HepG2 (cell line): Measurements from ENCODE around the gene H1-8. TPM values are rescaled to one million over a fixed set of nuclear protein-coding genes. Genes with fewer than 3 reads are reported as not detected.

ENCODE experiments used
- AHR ChIP-seq: IDR thresholded peaks from 2 replicates; pipeline ENCODE4 v1.6.1; 2018; ENCODE audit warnings: missing genetic modification reagents, missing compliant biosample characterization
- ATF7-NPFF ChIP-seq: sonication (generic); formaldehyde crosslinking; IDR thresholded peaks from 2 replicates; pipeline ENCODE4 v1.8.1; 2023; ENCODE audit warnings: mild to moderate bottlenecking, low read depth, missing genetic modification reagents, moderate library complexity
- CCDC6 ChIP-seq: sonication (generic); formaldehyde crosslinking; IDR thresholded peaks from 2 replicates; pipeline ENCODE4 v1.8.1; 2022; ENCODE audit warnings: mild to moderate bottlenecking, missing genetic modification reagents, moderate library complexity
- ELK4 ChIP-seq: sonication (generic); formaldehyde crosslinking; IDR thresholded peaks from 2 replicates; pipeline ENCODE4 v1.9.0; 2021; ENCODE audit warnings: missing genetic modification reagents, borderline replicate concordance
- ETV6 ChIP-seq: sonication (generic); formaldehyde crosslinking; conservative IDR thresholded peaks from 2 replicates; pipeline ENCODE4 v1.4.0; 2020; ENCODE audit warnings: missing genetic modification reagents
- FOXC1 ChIP-seq: sonication (generic); formaldehyde crosslinking; IDR thresholded peaks from 2 replicates; pipeline ENCODE4 v1.8.0; 2022; ENCODE audit warnings: mild to moderate bottlenecking, missing genetic modification reagents, borderline replicate concordance
- KAT8 ChIP-seq: IDR thresholded peaks from 2 replicates; pipeline ENCODE4 v1.6.1; 2016; ENCODE audit warnings: missing genetic modification reagents, missing compliant biosample characterization
- MIXL1 ChIP-seq: IDR thresholded peaks from 2 replicates; pipeline ENCODE4 v1.6.1; 2016
- NONO ChIP-seq, 2 experiments: fragments of 450-650 bp in 1 of 2; sonication (generic) in 1 of 2; formaldehyde crosslinking in 1 of 2; IDR thresholded peaks in 1 of 2; conservative IDR thresholded peaks in 1 of 2; 2 replicates each; pipeline versions ENCODE4 v1.6.1 to v1.8.0; 2017 to 2022; ENCODE audit warnings: mild to moderate bottlenecking in 1 of 2, missing genetic modification reagents in 1 of 2, moderate library complexity in 1 of 2
- ONECUT2 ChIP-seq: sonication (generic); formaldehyde crosslinking; IDR thresholded peaks from 2 replicates; pipeline ENCODE4 v1.4.0; 2020; ENCODE audit warnings: missing genetic modification reagents
- RFX3 ChIP-seq: IDR thresholded peaks from 2 replicates; pipeline ENCODE4 v1.6.1; 2016; ENCODE audit warnings: missing biosample characterization, missing genetic modification reagents
- RFX5 ChIP-seq: IDR thresholded peaks from 2 replicates; pipeline ENCODE4 v1.6.1; 2011; ENCODE audit warnings: low read depth, low read length, improper control_type of control experiment
- SYNCRIP ChIP-seq: fragments of 200-400 bp; formaldehyde crosslinking; IDR thresholded peaks from 2 replicates; pipeline ENCODE4 v1.6.1; 2018; ENCODE audit warnings: mild to moderate bottlenecking, low read depth, low read length; ENCODE audit not compliant: insufficient read depth
- TAF15 ChIP-seq: fragments of 200-400 bp; formaldehyde crosslinking; IDR thresholded peaks from one replicate; pipeline ENCODE4 v1.6.1; 2018; ENCODE audit warnings: mild to moderate bottlenecking, low read depth, low read length; ENCODE audit not compliant: poor library complexity, severe bottlenecking
- UBTF ChIP-seq: sonication (generic); formaldehyde crosslinking; IDR thresholded peaks from 2 replicates; pipeline ENCODE4 v1.4.0; 2020; ENCODE audit warnings: mild to moderate bottlenecking, missing genetic modification reagents
- ZNF101 ChIP-seq: sonication (generic); formaldehyde crosslinking; IDR thresholded peaks from 2 replicates; pipeline ENCODE4 v1.4.0; 2020; ENCODE audit warnings: mild to moderate bottlenecking, low read depth, missing genetic modification reagents, borderline replicate concordance
- ZNF616 ChIP-seq: sonication (generic); formaldehyde crosslinking; IDR thresholded peaks from 2 replicates; pipeline ENCODE4 v1.5.0; 2020; ENCODE audit warnings: low read depth, mild to moderate bottlenecking, missing genetic modification reagents
- ZNF784 ChIP-seq: sonication (generic); formaldehyde crosslinking; IDR thresholded peaks from 2 replicates; pipeline ENCODE4 v1.5.1; 2020; ENCODE audit warnings: missing genetic modification reagents, mild to moderate bottlenecking, borderline replicate concordance
- polyA plus RNA-seq, 8 experiments: library from polyadenylated mRNA; depleted of rRNA in 3 of 8; stranded (reverse) in 7 of 8; unstranded in 1 of 8; fragments of >200 nt; fragmentation: Illumina TruSeq in 4 of 8; extraction: Trizol in 4 of 8; gene quantifications; 2 replicates each; pipeline versions ENCODE4 v1.2.1 to v1.2.3, GENCODE V29; 2011 to 2016; ENCODE audit warnings: low read depth in 4 of 8, missing spikeins in 1 of 8, mixed read lengths in 1 of 8; ENCODE audit not compliant: insufficient read depth in 1 of 8
- total RNA-seq, 5 experiments: library from RNA; depleted of rRNA; stranded (reverse); fragments of >200 nt; fragmentation: Illumina TruSeq; extraction: Trizol; gene quantifications; 2 replicates each; pipeline ENCODE4 v1.2.3, GENCODE V29; 2016; ENCODE audit warnings: low read depth in 1 of 5
- TF ChIP-seq, protein P1 (sequence below): sonication (generic); formaldehyde crosslinking; IDR thresholded peaks from 2 replicates; pipeline ENCODE4 v1.5.1; 2020; ENCODE audit warnings: missing genetic modification reagents, mild to moderate bottlenecking, borderline replicate concordance
- TF ChIP-seq, protein P2 (sequence below): sonication (generic); formaldehyde crosslinking; IDR thresholded peaks from 2 replicates; pipeline ENCODE4 v1.4.0; 2020; ENCODE audit warnings: missing genetic modification reagents

Gene H1-8
- total and polyA plus RNA-seq, 2 of the 13 experiments (the other 11 are each of a cell fraction or from before 2014, with no cell fraction given) = 0.08 TPM; not detected in 1

GRCh38 chr3:129596194-129597086, 53.5 kb downstream of the H1-8 start (continued):
- TF ChIP-seq RFX3 (CRISPR knock-in tag) (no peak), AHR (CRISPR knock-in tag) (no peak; the same call in 1 of the 2 replicates), RFX5 (no peak), MIXL1 (CRISPR knock-in tag) (no peak; the same call in 1 of the 2 replicates), ELK4 (CRISPR knock-in tag) (no peak), SYNCRIP (no peak), KAT8 (CRISPR knock-in tag) (no peak), ZNF101 (CRISPR knock-in tag) (no peak), ETV6 (0 out of 2 replicates have a peak, but pooled peaks have one; percentile 49), FOXC1 (CRISPR knock-in tag) (no peak), UBTF (CRISPR knock-in tag) (peak; percentile 98), CCDC6 (CRISPR knock-in tag) (0 out of 2 replicates have a peak, but pooled peaks have one; percentile 2), ZNF616 (CRISPR knock-in tag) (no peak; the same call in 1 of the 2 replicates), NONO (IDR thresholded peaks at IDR 0.05) (no peak), NONO (CRISPR knock-in tag; conservative IDR thresholded peaks at IDR 0.05) (0 out of 2 replicates have a peak, but pooled peaks have one; percentile 49), ATF7-NPFF (CRISPR knock-in tag) (no peak; the same call in 1 of the 2 replicates), ONECUT2 (CRISPR knock-in tag) (no peak), ZNF784 (no peak), TAF15 (no peak)
- TF ChIP-seq, protein P1, sequence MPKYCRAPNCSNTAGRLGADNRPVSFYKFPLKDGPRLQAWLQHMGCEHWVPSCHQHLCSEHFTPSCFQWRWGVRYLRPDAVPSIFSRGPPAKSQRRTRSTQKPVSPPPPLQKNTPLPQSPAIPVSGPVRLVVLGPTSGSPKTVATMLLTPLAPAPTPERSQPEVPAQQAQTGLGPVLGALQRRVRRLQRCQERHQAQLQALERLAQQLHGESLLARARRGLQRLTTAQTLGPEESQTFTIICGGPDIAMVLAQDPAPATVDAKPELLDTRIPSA (CRISPR knock-in tag) = no peak
- TF ChIP-seq, protein P2, sequence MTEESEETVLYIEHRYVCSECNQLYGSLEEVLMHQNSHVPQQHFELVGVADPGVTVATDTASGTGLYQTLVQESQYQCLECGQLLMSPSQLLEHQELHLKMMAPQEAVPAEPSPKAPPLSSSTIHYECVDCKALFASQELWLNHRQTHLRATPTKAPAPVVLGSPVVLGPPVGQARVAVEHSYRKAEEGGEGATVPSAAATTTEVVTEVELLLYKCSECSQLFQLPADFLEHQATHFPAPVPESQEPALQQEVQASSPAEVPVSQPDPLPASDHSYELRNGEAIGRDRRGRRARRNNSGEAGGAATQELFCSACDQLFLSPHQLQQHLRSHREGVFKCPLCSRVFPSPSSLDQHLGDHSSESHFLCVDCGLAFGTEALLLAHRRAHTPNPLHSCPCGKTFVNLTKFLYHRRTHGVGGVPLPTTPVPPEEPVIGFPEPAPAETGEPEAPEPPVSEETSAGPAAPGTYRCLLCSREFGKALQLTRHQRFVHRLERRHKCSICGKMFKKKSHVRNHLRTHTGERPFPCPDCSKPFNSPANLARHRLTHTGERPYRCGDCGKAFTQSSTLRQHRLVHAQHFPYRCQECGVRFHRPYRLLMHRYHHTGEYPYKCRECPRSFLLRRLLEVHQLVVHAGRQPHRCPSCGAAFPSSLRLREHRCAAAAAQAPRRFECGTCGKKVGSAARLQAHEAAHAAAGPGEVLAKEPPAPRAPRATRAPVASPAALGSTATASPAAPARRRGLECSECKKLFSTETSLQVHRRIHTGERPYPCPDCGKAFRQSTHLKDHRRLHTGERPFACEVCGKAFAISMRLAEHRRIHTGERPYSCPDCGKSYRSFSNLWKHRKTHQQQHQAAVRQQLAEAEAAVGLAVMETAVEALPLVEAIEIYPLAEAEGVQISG (CRISPR knock-in tag) = no peak; the same call in 1 of the 2 replicates
